NCI-H345 treated with DMSO at 0.1 percent for 48 hours (cell line): Measurements from ENCODE around the gene SEC11C.
A peak's percentile ranks its signal among the peaks of the same experiment; 100 is the strongest.

Experiments used
- DNase-seq: peaks from one replicate; lab custom pipeline; 2025; ENCODE audit not compliant: unreplicated experiment; lab: John Stamatoyannopoulos, UW

SEC11C gene

DNA sequence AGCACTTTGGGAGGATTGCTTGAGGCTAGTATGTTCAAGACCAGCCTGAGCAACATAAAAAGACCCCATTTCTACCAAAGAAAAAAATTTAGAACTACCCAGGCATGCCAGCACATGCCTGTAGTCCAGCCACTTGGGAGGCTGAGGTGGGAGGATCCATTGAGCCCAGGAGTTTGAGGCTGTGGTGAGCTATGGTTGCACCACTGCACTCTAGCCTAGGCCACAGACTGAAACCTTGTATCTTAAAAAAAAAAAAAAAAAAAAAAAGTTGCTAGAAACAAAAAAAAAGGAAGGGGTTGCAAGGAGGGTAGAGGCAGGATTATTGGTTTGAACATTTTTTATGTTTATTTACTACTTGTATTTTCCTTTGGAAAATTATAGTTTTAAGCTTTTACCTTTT lies 4.8 kb downstream of the SEC11C start:
- DNase-seq, result no peak

DNA sequence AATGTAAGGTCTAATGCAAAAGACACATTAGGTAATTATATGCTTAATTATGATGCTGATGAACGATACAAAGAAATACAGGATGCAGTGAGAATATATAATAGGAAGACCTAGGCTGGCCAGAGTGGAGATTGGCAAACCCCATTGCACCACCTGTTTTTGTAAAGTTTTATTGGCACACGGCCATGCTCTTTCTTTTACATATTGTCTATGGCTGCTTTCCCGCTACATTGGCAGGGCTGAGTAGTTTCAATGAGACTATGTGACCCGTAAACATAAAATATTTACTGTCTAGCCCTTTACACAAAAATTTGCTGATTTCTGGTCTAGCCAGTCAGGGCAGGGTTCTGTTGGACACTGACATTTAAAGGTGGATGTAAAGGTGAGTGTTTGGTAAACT lies 5.4 kb downstream of the SEC11C start:
- DNase-seq, result peak; percentile 73

DNA sequence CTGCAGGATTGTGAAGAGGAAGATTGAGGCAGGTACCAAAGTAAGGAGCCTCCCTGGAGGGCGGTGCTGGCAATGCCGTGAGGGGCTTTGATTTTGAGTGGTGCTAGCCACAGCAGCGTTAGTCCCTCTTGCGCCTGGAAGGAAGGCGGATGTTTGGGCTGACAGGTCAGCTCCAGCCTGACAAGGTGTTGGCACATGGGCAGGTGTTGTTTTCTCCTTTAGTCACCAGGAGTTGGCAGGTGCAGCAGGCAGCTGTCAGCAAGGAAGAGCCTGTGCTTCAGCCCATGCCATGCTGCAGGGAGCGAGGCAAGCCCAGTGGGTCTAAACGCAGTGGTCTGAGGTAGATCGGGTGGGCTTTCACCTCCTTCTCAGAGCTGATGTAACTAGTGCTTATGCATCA lies 8.5 kb downstream of the SEC11C start:
- DNase-seq, result peak; percentile 82

DNA sequence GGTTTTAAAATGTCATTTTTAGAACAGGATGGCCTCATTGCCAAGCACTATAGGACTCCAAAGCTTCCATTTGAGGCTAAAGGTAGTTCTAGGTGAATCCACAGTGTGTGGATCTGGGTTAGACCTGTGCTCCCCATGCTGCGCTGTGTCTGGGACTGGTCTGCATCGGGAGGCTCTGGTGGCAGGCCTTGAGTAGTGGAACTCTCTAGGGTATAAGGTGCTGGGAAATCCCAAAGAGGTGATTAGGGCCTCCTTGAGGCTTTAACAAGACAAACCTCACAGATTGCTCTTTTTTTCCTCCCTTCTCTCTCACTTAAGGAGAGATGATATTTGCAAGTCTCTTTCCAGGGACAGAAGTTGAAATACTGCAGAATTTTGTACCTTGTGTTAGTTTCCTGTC lies 9.3 kb downstream of the SEC11C start:
- no peak for DNase-seq

DNA sequence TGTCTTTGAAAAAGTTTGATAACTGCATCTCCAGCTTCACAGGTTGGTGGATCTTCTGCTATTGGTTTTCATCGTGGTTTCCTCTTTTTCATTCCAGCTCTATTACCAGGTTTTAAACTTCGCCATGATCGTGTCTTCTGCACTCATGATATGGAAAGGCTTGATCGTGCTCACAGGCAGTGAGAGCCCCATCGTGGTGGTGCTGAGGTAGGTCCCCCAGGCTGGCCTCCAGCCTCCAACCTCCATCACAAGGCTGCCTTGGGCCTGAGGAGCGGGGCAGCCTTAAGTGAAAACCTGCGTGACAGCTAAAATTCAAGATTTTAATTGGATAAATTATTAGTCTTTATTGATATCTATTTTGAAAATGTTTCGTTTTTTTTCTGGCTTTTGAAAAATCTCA lies 9.7 kb downstream of the SEC11C start:
- no peak for DNase-seq

DNA sequence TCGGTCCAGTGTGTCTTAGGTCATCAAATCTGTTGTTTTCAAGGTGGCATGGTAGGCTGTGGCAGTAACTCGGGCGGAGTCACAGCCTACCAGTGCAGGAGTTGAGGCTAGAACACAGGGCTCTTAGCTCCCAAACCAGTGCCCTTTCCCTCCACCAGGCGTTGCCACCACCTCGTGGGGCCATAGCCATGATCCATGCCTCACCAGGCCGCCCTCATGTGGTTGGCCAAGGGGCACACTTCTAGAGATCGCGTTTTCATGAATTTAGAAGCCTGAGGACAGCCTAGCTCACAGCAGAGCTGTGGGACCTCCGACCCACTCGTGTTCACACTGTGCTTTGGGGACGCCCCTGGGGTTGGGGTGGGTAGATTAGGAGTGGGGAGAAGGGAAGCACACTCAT lies 10.6 kb downstream of the SEC11C start:
- DNase-seq, result no peak

DNA sequence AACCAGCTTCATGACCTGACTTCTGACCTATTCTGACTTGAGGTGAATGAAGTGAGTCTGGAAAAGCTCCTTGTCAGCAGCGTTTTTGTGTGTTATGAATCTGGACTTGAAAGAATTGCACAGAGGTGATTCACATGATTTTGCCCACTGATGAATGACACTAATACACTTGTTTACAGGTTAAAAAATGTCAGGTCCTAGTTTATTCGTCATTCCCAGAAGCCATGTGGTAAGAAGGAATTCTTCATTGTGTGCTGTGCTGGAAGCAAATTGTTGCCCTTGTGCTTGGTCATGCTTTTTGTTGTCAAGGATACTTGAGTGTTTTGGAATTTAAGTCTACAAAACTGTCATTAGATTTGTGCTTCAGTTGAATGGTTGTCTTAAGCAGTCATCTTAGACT lies 15.5 kb downstream of the SEC11C start:
- no peak for DNase-seq

DNA sequence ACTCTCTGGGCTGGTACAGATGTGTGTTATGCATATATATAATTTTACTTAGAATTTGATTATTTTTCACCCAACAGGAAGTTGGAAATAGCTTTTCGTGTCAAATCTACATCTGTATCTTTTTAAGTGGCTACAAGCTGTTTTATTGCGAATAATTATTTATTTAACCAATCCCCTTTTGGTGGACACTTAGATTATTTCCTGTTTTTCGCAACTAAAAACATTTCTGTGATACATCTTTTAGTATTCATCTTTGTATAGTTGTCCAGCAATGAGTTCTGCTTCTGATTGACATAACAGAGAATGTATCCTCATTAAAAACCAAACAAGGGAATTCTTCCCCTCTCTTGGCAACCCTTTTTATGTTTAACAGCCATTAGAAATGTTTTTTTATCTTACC lies 16.6 kb downstream of the SEC11C start:
- DNase-seq, result no peak

DNA sequence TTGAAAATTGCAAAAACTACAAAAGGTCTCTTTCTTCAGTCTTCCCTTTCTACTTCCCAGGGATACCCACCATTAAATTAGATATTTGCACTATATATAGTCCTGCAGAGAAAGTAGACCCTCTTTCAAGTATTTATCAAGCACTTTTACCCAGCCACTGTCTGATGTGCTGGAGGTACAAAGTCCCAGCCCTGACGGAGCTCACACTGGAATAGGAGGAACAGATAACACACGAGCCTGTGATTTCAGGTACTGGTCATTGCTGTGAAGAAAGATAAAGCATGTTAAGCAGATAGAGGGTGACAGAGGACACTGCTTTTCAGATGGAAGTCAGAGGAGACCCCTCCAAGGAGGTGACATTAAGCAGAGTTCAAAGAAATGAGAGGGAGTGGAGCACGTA lies 19.6 kb downstream of the SEC11C start:
- DNase-seq, result no peak

DNA sequence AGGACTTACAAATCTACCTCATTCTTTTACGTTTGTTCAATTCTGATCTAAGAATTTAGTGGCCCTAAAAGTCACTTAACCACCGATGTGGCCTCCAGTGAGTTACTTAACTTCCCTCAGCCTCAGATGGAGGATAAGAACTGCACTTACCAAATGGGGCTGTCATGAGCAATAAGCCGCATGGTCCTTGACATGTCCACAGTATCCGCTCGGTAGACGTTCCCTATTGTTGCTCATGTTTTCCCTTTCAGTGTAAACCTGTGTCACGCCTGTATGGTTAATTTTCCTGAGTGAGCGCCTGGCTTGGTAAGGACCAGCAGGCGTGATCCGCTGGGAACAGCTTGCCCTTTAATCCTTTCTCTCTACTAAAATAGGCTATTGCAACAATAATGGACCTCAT lies 20.3 kb downstream of the SEC11C start:
- peak; percentile 44 for DNase-seq

DNA sequence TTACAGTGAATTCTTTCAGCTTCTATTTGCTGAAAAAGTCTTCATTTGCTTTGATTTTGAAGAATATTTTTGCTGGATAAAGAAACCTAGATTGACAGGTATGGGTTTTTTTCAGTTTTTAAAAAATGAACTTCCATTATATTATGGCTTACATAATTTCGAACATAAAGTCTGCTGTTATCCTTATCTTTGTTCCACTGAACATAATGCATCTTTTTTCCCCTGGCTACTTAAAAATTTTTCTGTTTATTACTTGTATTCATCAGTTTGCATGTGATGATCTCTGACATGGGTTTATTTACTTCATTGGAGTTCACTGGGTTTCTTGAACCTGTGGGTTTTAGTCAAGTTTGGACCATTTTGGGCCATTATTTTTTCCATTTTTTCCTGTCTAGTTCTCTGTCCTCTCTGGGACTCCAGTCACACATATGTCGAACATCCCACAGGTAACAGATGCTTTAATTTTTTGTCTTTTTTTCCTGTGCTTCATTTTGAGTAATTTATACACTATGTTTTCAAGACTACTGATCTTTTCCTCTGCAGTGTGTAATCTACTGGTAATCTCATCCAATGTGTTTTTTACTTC lies 33.1 kb downstream of the SEC11C start:
- DNase-seq, result no peak

DNA sequence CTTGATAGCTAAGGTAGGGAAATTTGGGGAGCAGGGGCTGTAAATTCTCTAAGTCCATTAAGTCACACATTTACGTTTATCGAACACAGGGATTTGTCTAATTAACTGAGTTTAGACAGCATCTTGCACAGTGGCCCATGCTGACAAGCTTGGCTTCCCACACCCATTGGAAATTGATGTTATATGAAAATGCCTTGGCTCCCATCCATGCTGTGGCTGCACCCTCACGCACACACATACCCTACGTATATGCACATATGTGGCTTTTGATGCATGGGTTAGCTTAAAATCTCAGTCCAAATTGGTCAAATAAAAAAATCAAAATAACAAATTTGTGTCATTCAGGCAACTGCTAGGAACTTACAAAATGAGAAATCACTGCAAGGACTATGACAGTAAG lies 37.8 kb downstream of the SEC11C start:
- DNase-seq, result no peak

DNA sequence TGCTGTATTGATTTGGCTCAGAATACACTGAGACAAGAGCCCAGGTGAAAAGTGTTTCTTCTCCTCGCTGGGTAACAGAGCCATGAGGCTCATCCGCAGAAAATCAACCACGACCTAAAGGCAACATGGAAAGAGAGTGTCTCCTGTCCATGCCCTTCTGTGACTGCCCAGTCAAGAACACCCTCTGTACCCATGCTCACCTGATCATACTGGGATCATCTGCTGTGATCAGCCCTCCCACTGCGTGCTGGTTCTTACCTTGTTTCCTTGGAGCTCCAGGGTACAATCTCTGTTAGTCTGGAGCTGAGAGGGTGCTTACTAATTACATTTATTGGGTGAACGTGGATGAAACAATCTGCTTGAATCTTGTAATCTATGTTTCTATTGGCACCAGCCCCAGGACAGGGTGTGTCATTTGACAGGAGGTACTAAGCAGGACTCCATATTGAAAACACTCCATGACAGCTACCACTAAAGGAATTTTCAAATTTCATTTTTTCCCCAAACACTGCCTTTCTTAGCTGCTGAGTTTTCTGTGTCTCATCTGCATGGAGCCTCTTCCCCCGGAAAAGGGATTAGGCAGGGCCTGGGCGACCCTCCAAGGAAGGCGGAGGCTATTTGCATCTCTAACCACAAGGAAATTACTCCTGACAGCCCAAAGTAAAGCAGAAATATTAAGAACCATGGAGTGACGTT lies 40.6 kb downstream of the SEC11C start:
- DNase-seq, result no peak

DNA sequence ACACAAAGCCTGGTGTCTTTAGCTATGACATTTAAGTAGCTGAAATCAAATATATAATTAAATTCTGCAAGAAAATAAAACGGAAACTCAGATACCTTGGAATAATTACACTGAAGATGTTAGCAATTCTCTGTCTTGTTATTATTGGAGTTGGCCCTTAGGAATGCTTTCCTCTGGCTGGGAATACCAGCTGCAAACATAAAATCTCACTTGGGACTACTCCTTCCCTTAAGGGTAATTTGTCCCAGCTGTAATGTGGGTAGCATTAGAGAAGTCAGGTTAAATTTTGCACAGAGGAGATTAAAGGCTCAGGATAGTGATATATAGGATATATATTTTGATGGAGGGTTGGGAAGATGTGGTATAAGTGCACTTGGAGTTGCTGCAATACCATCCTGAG lies 43.0 kb downstream of the SEC11C start:
- DNase-seq, result no peak

DNA sequence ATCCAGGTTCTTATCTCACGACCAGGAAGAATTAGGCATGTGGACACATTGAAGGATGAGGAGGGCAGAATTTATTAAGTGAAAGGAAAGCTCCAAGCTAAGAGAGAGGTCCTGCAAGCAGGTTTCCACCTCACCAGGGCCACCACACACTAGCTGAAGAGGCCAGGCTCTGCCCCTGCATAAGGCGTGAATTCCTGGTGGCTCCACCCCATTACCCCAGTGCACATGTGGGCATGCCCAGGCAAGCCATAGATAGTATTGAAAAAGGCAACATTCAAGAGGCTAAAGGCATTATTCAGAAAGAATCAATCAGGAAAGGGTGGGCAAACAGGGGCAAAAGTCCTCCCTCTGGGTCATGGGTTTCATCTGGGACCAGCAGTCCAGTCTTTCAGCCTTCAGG lies 49.3 kb downstream of the SEC11C start:
- DNase-seq, result no peak

DNA sequence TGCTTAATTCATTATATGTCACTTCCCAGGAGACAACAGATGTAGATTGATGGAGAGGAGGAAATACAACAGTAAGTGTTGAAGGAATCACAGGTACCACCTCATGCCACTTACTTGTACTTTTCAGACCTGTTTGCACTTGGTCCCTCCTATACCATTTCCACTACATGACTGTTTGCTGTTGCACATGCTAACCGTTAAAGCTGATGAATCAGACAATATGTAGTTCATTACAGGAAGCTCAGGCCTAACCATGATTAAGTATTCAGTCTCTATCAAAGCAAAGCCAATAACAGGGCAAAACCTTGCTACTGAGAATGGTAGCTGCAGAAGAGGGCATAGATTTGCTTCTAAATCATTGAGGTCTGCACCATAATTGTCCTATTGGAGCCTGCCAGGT lies 50.1 kb downstream of the SEC11C start:
- no peak for DNase-seq

DNA sequence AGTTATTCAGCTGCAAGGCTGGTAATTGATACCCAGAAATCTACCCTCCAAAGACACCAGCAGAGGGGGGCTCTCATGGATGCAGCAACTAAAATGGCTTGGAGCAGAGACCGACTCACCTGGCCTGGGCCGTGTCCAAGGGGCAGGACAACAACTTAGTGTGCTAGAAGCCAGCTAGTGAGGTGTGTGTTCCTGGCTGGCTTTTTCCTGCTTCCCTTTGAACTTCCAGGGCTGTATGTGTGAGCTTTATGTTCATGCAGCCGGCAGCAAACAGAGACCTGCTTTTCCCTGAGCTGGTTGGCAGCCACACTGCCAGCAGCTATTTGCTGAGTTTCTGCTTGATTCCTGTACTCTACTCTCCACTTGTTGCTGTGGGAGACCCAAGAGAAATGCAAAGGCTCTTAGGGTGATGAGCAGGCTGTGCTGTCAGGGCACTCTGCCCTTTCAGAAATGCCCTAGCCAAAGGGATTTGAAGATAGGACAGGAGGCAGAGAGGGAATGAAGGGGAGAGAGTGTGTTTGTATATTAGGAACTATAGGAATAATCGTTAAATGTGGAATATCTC lies 56.6 kb downstream of the SEC11C start:
- no peak for DNase-seq

DNA sequence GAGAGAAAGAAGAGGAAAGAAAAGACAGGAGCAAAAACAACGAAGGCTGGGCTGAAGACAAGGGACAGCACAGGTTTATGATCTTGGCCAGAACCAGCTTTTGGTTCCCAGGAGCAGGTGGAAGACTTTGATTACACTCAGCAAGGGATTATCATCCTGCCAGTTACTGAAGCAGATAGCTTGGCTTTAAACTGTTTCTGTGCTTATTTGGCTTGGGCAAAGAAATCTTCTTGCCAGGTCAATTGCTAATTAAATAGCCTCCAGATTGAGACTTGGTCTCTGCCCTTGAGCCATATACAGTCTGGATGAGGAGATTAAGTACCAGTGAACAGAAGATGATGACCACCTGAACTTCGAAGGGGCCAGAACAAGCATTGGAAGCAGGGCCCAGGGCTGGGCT lies 58.0 kb downstream of the SEC11C start:
- no peak for DNase-seq

DNA sequence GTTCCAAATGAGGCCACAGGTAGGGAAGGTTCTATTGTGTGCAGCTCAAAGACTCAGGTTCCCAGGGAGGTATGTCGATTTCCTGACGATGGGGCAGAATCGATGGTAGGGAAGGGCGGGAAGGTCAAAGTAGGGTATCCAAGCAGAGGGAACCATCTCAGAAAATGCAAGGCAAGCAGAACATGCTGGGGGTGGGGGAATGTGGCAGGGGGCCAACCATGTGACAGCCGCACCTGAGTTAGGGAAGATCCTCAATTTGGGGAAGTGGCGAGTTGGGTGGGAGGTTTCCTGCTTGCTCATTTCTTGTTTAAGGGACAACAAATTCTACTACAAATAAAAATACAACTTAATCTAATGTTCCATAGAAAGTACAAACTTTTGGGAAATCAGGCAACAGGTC lies 58.5 kb downstream of the SEC11C start:
- no peak for DNase-seq

DNA sequence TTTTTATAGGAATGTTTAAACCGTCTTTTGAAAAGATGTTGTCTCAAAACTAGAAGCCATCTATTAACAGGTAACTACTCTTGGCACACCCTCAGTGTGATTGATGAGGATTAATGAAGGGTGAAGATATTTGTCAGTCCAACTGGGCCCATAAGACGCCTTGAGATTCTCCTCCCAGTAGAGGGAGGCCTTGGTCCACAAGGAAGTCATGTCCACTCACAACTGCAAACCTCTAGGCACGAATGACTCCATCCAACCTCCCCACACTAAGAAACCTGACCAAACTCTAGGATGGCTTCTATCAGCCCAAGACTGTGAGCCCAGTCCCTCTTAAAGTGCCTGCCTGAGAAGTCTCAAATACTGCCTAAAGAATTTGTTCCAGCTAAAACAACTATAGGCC lies 61.1 kb downstream of the SEC11C start:
- DNase-seq, result no peak

DNA sequence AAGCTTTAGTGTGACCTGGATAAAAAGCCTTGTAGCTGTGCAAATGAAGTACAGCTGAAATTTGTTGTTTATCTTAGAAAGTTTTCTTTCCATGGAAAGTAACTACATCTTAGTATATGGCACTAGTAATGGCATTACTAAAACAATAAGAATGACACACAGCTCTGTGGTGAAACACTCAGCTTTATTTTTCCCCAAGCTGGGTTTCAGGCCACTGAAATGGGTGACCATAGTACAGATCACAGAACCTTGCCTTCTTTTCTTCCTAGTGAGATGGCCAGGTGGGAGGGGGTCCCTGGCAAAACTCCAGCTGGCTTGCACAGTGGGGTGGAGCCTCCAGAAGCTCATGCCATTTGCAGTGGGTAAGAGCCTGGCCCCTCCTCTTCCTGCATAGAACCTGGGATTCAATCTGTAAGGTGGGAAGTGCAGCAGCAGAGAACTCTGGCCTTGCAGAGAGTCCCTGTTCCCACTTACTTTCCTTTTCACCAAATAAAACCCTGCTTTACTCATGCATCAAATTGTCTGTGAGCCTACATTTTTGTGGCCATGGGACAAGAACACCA lies 62.7 kb downstream of the SEC11C start:
- DNase-seq, result peak; percentile 29

DNA sequence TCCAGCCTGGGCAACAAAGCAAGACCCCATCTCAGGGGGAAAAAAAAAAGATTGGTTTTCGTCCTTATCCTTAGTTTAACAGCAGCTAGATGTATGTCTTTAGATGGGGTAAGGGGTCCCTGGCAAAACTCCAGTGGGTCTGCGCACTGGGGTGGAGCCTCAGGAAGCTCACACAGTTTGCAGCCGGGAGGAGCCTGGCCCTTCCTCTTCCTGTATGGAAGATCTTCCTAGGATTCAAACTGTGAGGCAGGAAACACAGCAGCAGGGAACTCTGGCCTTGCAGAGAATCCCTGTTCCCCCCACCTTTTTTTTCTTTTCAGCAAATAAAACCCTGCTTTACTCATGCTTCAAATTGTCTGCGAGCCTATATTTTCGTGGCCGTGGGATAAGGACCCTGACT lies 67.8 kb downstream of the SEC11C start:
- no peak for DNase-seq
